Measurements from ENCODE around the gene RPP25L.

The RPP25L gene

GRCh38 chr9:34568133-34568532 lies 43.8 kb downstream of the RPP25L start:
- DNase-seq (ENCODE audit: low read depth): no peak

- DNase-seq (ENCODE audit: low read depth): no peak
Measured at GRCh38 chr9:34566972-34567371, 44.9 kb downstream of the RPP25L start.

GRCh38 chr9:34566322-34566721 lies 45.6 kb downstream of the RPP25L start:
- no peak for DNase-seq (ENCODE audit: low read depth)

GRCh38 chr9:34565856-34566255 lies 46.0 kb downstream of the RPP25L start:
- no peak for DNase-seq (ENCODE audit: low read depth)

- no peak for DNase-seq (ENCODE audit: low read depth)
Measured at GRCh38 chr9:34564617-34565016, 47.3 kb downstream of the RPP25L start.

- no peak for DNase-seq (ENCODE audit: low read depth)
Measured at GRCh38 chr9:34563262-34563661, 48.6 kb downstream of the RPP25L start.

GRCh38 chr9:34562135-34562745 lies 49.7 kb downstream of the RPP25L start:
- no peak for DNase-seq (ENCODE audit: low read depth)

- DNase-seq (ENCODE audit: low read depth): no peak
Measured at GRCh38 chr9:34560599-34561214, 51.2 kb downstream of the RPP25L start.
